HG03039 (cell line): ENCODE results near the gene FRS2.

ENCODE experiments used
- ATAC-seq: cut with Tn5 transposase; IDR thresholded peaks from one replicate; pipeline ENCODE4 v1.9.1; 2021; ENCODE audit warnings: mild to moderate bottlenecking, moderate library complexity; ENCODE audit not compliant: unreplicated experiment

Gene FRS2

DNA sequence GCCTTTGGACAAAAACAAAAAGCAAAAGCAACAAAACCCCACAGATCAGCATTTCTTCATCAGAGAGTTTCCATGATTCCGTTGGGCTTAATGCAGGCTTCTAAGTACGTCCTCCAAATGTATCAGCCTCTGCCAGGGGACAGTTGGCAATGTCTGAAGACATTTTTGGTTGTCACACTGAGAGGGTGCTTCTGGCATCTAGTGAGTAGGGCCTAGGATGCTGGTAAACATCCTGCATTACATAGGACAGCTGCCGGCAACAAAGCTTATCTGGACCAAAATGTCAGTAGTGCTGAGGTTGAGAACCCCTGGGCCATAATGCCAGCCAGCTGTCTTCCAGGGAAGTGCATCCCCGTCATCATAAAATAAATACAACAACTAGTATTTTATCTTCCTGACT lies 149.9 kb downstream of the FRS2 start:
- ATAC-seq = no peak

DNA sequence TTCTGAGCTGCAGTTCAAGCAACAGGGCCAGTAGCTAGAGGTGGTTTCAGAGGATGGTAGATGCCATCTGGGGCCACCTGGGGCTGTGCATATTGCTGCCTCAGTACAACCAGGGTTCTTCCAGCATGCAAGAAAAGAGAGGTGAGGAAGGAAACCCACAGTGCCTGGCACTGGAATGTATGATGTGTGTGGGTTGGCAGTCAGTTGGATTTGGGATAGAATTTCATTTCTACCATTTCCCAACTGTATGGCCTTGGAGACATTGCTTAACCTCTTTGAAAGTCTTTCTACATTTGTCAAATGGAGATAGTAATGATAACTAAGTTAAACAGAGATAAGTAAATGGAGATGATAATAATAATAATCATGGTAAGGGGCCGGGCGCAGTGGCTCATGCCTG lies 150.7 kb downstream of the FRS2 start:
- no peak for ATAC-seq

DNA sequence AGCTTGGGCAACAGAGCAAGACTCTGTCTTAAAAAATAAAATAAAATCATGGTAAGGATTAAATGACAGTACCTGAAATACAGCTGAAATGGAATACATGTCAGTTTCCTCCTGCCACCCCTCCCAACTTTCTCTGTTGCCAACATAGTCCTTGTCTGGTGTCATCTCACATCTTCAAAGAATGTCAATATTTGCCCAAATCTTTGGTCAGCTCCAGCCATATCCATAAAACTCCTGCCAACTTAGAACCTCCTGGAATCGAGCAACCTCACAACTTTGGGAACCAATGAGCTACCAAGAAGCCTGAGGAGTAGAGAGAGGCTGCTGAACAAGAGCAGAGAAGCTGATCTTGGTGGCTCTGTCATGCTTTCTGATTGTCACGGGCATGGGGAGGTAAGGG lies 151.4 kb downstream of the FRS2 start:
- no peak for ATAC-seq

DNA sequence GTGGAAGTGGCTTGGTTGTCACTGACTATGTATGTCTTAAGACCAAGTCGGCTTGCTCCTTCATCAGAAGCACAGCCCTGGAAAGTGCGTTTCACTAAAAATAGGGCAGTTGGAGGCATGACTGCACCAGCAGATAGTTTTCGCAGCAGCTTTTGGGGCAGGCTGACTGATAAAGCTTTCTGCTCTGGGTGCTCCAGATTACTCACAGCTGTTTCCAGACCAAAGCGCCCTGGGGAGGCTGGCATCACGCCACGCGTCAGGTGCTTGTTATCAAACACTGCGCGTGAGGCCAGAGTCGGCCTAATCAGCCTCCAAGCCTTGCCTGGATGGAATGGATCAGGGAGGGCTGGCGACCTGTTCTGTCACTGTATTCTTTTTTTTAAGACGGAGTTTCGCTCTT lies 153.8 kb downstream of the FRS2 start:
- ATAC-seq = no peak

DNA sequence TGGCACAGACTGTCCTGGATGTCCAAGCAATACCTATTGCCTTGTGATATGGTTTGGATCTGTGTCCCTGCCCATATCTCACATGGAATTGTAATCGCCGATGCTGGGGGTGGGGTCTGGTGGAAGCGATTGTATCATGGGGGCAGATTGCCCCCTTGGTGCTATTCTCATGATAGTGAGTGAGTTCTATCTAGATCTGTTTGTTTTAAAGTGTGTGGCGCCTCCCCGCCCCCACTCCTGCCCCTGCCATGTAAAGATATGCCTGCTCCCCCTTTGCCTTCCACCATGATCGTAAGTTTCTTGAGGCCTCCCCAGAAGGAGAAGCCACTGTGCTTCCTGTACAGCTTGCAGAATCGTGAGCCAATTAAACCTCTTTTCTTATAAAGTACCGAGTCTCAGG lies 157.3 kb downstream of the FRS2 start:
- ATAC-seq = no peak
